HG02885 (cell line): ENCODE data around the gene IRF2.
A peak's percentile ranks its signal among the peaks of the same experiment; 100 is the strongest.

Experiments used
- ATAC-seq: cut with Tn5 transposase; IDR thresholded peaks from one replicate; pipeline ENCODE4 v1.9.1; 2021; ENCODE audit warnings: mild to moderate bottlenecking; ENCODE audit not compliant: unreplicated experiment, poor library complexity

IRF2 gene

DNA sequence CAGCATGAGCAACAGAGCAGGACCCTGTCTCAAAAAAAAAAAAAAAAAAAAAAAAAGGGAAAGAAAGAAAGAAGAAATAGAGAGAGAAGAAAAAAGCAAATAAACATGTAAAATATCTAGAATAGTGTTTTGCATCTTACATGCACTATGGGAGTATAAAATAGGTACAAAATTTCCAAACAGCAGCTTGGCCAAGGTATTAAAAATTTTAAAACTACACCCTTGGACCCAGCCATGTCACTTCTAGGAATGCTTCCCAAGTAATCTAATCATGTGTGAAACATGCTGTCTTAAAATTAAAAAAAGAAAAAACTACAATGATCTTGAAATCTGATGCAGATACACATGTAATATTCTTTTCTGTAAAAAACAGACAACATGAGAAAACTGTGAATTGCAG is 21.6 kb downstream of the IRF2 start:
- ATAC-seq: no peak

DNA sequence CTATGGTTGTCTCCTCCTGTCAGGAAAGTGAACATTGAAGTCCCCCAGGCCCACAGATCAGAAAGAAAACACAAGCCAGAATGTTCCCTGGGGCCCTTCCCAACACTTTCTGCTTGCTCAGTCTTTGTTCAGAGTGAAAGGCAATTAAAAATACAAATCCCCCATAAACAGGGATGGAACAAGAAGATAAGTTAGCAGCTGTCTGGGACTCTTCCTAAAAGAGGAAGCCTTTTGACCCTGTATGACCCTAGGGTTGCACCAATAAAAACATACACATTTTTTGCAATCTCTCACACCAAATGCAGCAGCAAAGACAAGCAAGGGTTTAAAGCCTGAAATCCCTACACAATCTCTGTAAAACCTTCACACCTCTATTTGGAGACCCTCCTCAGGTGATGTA is 22.6 kb downstream of the IRF2 start:
- no peak for ATAC-seq

DNA sequence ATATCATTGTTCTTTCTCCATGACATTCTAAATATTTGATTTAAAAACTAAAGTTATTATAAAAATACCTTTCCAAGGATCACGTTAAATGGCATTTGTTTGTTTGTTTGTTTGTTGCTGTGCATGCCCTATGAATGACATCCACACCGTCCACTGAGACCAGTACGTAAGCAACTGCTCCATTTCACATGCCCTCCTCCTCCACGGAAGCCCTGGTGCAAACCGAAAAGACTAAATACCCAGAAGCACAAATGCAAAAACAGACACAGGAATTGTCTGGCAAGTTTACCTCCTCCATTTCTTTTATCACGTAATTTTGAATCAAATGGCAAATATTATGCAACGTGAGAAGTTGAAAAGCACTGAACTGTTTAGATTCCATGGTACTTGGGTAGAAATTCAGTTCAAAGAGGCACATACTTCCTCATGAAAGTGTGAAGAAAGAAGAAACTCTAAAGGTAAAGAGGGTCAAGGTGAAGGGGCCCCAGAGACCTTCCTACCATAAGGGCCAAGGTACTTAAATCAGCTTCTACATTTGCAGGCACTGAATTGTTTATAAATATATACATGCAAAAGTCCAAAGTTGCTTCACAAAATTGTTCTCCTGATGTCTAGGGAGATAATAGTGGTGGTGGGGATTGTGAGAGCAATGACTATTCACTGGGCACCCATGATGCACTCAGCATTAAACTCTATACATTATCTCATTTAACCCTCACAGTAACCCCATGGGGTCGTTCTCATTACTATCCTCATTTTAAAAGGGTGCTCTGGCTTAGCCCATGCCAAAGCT is 23.4 kb downstream of the IRF2 start:
- ATAC-seq: no peak

DNA sequence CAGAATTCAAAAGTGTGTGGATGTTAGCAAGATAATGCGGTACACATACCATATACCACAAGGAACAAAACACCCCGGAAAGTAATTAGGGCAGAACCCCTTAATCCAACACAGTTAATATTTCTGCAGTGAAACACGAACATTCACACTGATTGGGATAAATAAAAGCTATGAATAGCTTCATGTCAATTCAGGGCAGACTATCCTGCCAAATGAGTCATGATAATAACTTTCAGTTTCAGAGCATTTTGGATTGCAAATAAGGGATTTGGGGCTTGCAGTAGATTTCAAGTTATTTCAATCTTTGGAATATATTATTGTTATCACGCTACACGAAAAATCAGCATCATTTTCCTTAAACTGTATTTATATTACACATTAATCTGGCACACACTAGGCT is 24.3 kb downstream of the IRF2 start:
- ATAC-seq: no peak

DNA sequence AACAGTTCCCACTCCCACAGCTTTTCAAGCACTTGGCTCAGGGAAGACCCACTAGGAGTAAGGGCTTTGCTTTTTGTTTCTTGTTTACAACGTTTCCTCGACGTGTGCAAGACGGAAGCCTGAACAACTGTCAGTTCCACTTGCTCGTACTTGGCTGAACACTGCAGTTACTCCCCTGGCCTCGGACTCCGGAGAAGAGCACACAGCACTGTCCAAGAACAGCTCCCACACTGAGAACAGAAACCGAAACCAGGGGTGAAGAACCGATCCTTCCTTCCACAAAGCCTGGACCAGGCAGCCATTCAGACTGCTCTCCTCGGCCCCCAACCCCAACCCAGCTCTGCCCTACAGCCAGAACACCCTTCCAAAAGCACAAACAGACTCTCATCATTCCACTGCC is 25.5 kb downstream of the IRF2 start:
- peak; percentile 52 for ATAC-seq

DNA sequence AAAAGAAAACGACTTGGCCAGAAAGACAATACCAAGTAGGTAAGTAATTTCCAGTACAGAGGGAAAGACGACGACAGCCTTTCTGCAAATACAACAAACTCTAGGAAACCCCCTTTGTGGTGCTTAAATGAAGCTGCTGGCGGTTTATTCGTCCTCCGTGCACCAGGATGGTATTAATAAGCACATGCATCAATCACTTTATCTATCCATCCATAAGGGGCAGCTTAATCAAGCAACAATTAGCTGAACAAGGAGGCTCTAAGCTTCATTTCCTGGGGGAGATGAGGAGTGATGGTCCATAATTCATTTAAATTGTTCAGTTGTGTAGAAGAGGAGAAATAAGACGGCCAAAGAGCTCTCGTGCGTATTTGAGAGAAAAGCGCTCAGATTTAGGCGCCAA is 26.2 kb downstream of the IRF2 start:
- ATAC-seq: no peak

DNA sequence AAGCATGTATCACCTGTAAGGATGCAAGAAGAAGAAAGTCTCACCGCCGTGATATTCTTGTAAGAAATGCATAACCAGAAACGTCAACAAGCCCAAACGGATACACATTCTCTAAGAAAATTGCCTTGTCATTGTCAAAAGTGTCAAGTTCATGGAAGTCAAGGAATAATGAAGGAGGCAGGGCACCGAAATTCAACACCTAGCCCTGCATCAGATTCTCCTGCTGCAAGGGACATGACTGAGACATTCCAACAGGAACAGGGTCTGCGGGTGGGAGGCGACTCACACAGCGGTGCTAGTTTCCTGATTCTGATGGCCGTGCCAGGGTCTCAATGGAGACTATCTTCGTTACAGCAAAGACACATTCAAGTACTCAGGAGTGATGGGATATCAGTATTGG is 26.7 kb downstream of the IRF2 start:
- no peak for ATAC-seq

DNA sequence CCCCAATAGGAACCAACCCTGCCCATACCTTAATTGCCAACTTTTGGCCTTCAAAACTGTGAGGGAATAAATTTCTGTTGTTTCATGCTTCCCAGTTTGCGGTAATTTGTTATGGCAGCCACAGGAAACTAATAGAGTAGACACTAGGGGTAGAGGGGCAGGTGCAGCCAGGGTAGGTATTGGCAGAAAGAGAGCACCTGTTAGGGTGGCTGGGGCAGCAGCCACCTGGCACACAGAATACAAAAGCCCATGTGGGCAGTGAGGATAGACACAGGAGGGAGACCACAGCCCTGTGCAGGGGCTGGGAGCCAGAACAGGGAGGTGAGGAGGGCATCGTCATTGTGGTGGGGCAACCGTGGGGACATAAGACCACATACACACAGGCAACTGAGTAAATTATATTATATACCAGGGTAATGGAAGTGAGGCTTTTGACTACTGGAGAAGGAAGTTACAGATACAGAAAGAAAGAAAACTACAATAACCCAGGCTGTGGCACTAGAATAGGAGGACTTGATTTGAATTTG is 28.2 kb downstream of the IRF2 start:
- no peak for ATAC-seq

DNA sequence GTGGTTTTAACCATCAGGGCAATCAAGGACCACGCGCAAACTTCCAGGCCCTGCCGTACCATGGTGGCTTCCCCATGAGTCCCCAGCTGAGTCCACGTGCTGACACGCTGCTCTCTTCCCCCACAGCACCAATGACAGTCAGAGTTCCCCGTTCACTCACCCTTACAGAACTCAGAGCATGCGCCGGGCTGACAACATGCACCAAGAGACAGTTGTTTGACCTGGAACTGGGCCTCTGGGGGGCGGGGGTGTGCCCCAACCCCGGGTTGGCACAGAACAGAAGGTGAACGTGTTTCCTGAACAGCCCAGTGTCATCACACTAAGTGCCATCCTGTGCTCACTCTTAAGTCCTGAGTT is 29.4 kb downstream of the IRF2 start:
- peak; percentile 62 for ATAC-seq

DNA sequence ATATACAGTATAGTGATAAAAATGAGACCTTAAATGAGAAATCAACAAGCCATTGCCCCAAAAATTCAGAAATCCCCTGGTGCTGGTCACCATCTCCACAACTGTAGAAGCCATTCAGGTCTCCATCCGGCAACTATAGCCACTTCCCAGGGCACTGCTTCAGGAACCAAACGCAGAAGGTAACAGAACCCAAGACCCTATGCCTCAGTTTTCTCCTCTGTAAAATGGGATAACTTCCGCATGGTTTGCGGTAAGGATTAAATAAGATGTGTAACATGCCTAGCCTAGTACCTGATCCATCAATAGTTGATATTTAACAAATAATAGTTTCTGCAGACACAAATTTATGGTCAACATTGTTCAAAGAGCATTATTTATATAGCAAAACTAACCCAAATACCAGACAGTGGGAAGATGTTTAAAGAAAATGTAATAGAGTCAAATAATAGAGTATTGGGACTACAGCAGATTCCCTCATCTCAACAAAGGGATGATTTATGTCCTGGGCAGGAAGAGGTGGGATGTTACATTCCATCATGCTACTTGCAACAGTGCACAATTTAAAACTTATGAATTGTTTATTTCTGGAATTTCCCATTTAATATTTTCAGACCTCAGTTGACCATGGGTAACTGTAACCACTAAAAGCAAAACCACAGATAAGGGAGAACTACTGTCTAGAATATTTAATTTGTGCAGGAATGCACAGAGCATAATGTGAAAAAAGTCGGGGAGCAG is 30.0 kb downstream of the IRF2 start:
- ATAC-seq: no peak

DNA sequence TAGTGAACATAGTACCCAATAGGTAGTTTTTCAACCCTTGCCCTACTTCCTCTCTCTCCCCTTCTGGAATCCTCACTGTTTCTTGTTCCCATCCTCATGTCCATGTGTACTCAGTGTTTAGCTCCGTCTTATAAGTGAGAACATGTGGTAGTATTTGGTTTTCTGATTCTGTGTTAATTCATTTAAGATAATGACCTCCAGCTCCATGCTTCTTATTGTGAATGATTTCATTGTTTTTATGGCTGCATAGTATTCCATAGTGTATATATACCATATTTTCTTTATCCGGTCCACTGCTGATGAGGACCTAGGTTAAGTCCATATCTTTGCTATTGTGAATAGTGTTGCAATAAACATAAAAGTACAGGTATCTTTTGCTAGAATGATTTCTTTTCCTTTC is 31.0 kb downstream of the IRF2 start:
- no peak for ATAC-seq

DNA sequence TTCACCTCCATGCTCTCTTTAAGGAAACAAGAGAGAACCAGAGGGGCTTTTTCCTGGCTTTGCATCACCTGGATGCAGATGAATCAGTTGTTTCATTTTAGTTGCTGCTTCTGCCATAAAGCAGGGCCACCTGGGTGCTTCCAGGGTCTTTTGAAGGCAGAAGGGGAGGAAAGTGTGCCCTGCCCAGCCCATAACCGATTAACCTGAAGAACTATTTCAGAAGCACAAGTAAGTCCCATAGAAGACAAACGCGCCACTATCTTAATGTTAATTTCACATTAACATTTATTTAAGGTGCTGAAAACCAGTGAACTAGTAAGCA is 32.1 kb downstream of the IRF2 start:
- no peak for ATAC-seq

DNA sequence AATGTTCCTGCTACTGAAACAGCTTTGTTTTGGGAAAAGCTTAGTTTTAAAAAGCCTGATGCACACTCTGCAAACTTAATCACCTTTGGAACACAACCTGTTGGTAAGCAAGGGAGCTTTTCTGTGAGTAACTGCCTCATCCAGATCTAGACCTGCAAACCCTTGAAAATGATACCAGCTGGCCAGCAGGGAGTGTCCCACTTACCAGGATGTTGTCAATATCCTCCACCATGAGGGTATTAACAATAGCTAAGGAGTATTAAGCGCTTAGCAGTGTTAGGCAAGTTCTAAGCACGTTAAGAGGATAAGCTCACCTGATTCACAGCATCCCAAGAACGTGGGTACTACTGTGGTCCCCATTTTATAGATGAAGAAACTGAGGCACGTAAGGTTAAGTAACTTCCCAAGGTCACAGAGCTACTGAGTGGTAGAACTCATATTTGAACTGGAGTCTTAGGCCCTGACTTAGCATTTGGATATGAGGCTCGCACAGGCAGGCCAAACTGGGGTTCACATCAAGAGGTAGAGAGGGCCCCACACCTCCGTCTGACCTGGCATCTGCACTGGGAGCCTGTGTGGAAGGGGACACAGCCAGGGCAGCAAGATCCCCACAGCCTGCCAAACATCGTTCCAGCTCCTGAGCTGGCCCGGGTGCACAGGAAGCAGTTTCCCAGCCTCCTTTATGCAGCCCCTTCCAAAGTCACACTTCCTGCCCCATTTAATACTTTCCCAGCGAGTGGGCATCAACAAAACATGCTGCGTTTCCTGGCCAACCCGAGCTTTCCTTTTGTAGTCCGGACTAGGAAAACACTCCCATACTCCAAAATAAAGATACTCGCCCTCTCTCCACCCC is 32.7 kb downstream of the IRF2 start:
- ATAC-seq: no peak

DNA sequence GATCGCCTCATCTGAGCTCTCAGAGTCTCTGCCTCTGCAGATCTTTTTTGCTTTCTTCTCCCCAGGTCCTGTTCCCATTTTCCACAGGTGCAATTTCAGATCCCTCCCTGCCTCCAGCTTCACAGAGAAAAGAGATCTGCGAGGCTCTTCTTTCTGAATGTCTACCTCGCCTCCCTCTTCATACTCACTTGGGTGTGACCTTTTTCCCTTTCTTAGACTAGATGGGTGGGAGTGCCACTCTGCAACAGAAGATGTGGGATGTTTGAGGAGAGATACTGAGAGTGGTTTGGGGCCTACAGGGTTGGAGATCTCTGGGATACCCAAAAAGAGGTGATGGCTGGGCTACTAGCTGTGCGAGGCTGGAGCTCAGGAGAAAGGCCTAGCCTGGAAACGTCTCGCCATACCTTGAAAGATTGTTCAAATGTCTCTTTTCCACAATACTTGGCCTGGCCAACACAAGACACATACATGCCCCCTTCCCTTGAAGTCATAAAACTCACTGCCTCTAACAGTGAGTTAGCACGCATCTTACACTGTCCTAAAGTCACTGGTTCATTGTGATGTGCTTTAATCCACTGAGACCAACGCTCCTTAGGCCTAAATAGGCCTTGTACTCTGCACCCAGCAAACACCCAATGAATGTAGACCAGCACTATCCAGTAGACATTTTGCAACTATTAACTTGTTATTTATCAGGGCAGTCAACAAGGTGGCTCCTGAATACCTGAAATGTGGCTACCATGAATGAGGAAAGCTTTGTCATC is 33.6 kb downstream of the IRF2 start:
- ATAC-seq: no peak

DNA sequence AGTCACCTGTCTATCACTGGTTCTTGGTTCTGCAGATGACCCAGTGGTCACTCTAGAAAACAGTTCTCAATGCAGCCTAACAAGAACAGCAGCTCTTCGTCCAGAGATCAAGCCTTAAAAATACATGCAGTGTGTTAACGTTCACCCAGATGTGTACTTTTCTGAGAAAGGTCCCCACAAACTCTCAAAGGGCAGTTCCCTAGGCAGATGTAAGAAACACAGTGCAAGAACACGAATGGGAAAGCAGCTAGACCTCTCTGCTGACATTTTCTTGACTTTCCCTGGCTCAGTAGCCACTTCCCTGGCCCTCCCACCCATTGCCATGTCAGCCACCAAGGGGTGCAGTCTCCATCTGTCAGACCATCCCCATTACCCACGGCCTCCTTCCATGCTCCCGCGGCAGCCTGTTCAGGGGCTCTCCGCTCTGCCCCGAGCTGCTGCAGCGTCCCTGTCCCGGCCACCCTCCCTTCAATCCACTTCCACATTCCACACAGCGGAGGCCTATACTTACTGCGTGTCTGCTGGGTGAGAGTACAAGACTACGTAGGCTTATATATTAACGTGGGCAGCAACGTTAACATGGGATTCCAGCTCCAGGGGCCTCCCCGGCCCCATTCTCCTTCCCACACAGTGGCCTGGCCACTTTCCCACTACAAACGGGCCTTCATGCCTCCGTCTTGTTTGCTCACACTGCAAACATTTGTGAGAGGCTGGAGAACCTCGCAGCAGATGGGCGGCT is 34.3 kb downstream of the IRF2 start:
- ATAC-seq: no peak

DNA sequence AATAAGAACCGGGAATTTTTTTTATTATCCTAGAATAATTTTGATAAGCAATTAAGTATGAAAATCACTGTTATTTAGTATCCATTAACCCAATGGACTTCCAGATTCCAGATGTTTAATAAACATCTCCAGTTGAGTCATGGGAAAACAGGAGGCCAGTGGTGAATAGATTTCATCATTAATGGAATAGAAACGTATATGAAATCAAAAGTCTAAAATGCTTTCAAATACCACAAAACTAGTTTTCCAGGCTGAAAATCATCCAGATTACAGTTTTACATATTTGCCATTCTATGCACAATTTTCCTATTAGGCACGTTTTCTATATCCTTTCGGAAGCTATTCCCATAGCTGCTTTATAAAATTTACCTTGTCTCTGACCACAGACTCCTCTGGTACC is 35.0 kb downstream of the IRF2 start:
- no peak for ATAC-seq

DNA sequence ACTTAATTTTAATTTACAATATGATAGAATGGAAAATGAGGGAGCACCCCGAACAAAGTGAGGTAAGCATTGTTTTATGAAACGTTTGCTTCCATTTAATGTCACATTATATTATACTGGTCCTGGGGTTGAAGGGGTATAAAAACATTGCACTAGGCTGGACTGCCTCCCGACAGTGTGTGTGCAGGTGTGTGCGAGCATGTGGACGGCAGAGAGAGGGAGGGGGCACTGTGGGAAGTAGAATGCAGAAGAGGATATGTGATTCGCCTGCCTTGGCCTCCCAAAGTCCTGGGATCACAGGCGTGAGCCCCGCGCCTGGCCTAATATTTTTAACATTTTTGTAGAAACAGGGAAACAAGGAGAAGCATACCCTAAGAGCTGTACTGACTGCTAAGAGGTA is 36.0 kb downstream of the IRF2 start:
- ATAC-seq: no peak

DNA sequence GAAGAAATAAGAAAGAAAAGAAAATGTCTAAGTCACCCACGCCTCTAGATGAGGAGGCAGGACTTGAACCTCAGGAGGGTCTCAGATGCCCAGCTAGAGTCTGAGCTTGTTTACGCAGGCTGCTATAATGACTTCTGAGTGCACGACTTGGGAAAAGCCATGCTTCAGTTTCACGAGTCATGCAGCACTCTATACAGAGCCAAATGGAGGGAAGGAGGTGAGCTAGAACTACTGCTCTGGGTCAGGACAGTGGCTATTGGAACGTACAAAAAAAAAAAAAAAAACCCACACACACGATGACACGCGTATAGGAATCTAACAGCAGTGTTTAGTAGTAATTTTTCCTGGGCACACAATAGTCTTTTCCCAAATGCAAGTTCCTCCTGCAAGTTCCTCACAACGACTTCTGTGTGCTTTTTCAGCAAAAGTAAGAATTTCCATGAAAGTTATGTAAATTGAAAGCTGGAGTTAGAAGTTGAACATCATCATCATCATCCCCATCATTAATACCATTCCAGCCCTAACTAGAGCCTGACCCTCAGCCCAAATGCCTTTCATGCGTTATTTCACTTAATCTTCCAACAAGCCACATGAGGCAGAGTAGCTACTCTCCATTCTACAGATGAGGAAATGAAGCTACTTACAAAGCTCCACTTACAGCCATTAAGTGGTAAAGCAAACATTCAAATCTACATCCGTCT is 36.6 kb downstream of the IRF2 start:
- ATAC-seq: peak; percentile 56

DNA sequence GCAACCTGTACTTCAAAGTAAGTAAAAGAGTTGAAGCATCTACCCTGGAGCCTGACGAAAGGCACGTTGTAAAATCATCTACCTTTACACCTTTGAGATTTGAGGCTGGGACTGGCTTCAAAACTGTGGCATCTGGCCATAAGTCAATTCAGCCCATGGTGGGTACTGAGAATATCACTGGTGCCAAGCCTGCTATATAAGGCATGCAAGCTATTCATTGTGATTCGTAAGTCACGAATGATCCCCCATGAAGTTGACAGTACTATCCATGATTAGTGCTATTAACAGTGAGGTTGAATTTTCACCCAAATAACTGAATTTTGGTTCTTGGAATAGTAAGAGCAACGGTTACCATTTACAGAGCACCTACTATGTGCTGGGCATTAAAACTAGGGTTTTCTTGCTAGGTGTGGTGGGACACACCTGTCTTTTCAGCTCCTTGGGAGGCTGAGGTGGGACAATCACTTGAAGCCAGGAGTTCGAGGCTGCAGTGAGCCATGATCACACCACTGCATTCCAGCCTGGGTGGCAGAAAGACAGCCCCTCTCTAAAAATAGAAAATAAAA is 39.8 kb downstream of the IRF2 start:
- no peak for ATAC-seq
